Dermis microvascular lymphatic vessel endothelial cell (primary cell): Measurements from ENCODE around the gene CR1. TPM values are rescaled to one million over a fixed set of nuclear protein-coding genes. Genes with fewer than 3 reads are reported as not detected.
"Not testable (repeated sequence)": the region's sequence is repeated elsewhere in the genome, so short reads cannot be mapped to it uniquely, and the experiment has no call there.

Experiments used
- DNase-seq, 2 donors: peaks; one replicate each; pipeline versions ENCODE4 v3.0.0 to v3.0.0-alpha.2; 2010; ENCODE audit warnings: low read depth in 2 of 2
- total RNA-seq: library from RNA; depleted of rRNA; stranded (reverse); fragments of >200 nt; gene quantifications from 2 replicates; pipeline ENCODE4 v1.2.1, GENCODE V29; 2014

Gene CR1
- total RNA-seq, 1 donor from 2014 or later, result not detected

- DNase-seq, result no peak
These were observed 8.0 kb downstream of the CR1 start for GRCh38 chr1:207503950-207504349.

- no peak for DNase-seq
These were observed 8.5 kb downstream of the CR1 start for GRCh38 chr1:207504438-207504837.

DNA sequence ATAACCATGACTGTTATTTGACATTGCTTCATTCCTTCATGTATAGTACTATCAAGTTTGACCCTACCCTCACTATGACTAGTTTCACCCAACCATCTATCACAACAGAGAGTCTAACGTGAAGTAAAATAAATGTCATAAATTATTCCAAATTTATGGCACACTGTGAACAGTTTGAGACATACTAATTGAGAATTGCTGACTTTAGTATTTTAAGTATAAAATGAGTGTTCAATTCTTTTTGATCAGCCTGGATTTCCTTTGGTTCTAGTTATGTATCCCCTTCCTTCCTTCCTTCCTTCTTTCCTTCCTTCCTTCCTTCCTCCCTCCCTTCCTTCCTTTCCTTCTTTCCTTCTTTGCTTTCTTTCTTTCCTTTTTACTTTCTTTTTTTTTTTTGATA lies 14.5 kb downstream of the CR1 start:
- no peak for DNase-seq

DNA sequence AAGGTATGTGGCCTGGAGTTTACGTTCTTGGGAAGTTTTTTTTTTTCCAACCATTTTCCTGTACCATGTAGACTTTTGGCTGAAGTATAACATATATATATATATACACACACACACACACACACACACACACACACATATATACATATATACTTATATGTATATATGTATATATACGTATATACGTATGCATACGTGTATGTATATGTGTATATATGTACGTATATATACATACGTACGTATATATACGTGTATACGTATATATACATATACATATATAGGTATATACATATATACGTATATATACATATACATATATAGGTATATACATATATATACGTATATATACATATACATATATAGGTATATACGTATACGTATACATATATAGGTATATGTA lies 18.9 kb downstream of the CR1 start:
- no peak for DNase-seq

- no peak for DNase-seq
These were observed 20.8 kb downstream of the CR1 start for GRCh38 chr1:207516729-207517128.

DNA sequence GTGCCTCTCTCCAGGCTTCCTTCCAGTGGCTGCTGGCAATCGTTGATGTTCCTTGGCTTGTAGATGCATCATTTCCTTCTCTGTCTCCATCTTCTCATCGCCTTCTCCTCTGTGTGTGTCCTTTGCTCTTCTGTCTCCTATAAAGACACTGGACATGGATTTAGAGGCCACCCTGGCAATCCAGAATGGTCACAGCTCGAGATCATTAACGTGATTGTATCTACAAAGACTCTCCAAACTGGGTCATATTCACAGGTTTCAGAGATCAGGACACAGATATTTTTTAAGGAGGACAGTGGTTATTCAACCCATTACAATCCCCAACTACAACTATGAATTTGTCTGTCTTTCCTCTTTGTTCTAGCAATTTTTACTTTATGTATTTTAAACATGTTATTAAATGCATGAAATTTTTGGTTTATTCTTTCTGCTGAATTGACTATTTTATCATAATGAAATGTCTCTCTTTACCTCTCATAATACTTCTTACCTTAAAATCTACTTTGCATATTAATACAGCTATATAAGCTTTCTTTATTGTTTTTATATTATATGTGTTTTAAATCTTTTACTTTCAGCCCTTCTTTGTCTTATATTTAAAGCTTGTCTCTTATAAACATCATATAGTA lies 22.8 kb downstream of the CR1 start:
- DNase-seq, result no peak

DNA sequence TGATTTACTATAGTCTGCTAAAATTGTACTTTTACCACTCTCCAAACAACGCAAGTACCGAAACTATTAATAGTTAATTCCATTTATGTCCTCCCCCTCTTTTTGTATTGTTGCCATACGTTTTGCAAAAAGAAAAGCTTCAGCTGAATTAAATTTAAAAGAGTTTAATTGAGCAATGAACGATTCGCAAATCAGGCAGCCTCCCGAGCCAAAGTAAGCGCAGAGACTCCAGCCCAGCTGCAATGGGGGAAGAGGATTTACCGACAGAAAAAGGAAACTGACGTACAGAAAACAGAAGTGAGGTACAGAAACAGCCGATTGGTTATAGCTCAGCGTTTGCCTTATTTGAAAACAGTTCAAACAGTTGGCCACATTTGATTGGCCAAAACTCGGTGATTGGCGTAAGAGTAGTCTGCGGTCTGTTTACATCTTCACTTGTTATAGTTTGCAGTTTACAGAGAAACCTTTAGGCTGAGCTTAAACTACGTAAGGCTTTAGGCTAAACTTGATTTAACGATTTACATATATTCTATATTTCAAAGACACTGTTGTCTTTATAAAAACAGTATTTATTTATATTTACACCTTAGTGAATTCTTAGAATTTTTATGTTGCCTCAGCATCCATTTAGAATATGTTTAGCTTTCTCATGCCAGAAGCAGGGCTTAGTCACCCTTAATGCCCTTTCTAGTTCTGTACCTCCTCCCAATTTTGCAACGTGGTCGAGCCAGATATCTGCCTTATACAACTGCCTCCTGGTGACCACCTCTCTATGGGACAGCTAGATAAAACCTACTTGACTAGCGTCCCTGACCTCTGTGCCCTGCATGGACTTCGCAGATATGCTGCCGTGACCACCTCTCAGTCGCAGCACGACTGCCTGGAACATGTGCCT lies 23.8 kb downstream of the CR1 start:
- DNase-seq, result no peak

GRCh38 chr1:207520400-207521345 lies 24.7 kb downstream of the CR1 start:
- DNase-seq, result not testable (repeated sequence)

DNA sequence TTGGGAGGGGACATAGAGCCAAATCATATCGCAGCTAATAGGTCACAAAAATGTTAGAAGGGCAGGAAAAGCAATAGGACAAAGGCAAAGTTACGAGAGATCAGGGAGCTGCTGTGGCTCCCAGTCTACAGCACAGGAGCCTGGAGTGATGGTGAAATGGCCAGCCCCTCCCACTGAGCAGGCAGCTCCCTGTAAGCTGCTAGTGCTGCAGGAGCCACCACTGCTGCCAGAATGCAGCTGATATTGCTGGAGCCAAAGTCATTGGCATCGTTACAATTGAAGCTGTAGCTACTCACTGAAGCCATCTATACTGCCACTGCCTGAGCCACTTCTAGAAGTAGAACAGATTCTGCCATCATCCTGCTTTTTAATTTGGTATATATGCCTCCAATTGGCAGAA lies 29.3 kb downstream of the CR1 start:
- DNase-seq, result not testable (repeated sequence)

- not testable (repeated sequence) for DNase-seq
These were observed 32.4 kb downstream of the CR1 start for GRCh38 chr1:207528401-207528800.

DNA sequence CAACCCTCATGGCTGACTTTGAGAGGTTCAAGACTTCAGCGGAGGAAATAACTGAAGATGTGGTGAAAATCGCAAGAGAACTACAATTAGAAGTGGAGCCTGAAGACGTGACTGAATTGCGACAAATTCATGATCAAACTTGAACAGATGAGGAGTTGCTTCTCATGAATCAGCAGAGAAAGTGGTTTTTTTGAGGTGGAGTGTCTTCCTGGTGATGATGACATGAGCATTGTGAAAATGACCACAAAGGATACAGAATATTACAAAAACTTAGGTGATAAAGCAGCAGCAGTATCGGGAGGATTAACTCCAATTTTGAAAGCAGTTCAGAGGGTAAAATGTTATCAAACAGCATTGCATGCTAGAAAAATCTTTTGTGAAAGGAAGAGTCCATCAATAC lies 40.3 kb downstream of the CR1 start:
- DNase-seq, result not testable (repeated sequence)

- DNase-seq, result not testable (repeated sequence)
These were observed 50.9 kb downstream of the CR1 start for GRCh38 chr1:207546677-207547357.

DNA sequence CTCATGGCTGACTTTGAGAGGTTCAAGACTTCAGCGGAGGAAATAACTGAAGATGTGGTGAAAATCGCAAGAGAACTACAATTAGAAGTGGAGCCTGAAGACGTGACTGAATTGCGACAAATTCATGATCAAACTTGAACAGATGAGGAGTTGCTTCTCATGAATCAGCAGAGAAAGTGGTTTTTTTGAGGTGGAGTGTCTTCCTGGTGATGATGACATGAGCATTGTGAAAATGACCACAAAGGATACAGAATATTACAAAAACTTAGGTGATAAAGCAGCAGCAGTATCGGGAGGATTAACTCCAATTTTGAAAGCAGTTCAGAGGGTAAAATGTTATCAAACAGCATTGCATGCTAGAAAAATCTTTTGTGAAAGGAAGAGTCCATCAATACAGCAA lies 58.9 kb downstream of the CR1 start:
- not testable (repeated sequence) for DNase-seq

DNA sequence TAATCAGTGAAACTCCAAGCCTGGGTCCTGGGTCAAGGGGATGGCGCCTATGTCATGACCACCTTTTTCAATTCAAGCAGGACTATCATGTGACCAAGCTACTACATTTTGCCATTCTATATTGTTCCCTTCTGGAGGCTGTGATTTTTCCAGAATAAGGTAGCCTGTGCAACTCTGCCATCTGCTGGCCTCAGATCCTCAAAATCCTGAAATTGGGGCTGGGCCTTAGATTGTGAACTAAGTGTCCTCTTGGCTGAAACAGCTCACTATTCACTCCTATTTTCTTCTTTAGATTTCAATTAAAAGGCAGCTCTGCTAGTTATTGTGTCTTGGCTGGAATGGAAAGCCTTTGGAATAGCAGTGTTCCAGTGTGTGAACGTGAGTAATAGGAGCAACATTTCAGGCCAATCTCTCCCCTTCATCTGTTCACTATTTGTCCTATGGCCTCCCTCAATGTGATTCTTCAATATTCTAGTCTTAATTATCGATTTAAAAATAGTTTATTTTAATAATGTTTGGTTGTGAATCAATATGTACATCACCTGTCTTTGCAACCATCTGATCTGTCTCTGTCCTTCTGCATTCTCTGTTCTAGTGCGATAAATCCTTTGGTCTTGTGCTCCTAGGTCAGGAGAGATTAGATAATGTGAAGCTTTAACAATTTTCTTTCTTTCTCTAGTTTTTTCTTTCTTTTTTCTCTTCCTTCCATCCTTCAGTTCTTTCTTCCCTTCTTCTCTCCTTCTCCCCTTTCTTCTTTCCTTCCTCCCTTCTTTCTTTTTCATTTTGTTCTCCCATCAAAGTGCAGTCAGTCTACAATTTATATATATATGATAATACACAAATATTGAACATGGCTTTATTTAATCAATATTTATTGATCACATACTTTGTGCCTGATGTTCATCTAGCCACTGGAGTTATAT lies 69.8 kb downstream of the CR1 start:
- no peak for DNase-seq

- not testable (repeated sequence) for DNase-seq
These were observed 76.0 kb downstream of the CR1 start for GRCh38 chr1:207571926-207572325.

DNA sequence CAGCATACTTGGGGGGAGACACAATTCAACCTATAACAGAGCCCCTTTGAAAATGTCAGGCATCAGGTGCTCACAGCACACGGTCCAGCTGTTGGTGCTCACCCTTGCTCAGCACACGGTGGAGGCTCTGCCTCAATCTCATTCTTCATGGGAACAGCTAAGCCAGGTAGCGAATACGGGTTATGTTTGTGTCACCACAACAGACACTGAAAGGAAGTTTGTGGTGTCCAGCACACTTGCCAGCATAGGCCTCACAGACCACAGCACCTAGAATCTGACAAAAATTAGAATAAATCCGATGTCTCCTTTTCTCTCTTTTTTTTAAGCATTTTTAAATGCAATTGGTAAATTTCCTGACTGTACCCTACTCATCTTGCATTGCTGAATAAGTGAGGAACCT lies 77.1 kb downstream of the CR1 start:
- not testable (repeated sequence) for DNase-seq

DNA sequence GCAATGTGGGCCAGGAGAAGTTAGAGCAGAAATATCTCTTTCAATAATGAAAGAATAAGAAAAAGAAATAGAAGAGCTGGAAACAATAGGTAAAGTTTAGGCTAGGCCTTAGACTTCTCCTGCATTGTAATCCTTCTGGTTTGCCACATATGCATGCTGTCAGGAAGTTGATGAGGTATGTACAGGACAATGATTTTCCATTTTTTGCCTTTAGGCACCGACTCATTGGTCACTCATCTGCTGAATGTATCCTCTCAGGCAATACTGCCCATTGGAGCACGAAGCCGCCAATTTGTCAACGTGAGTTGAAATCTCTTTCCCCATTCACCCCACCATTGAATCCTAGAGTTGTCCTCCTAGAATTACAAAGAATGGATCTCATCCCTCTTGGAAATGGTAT lies 79.4 kb downstream of the CR1 start:
- DNase-seq, result not testable (repeated sequence)

DNA sequence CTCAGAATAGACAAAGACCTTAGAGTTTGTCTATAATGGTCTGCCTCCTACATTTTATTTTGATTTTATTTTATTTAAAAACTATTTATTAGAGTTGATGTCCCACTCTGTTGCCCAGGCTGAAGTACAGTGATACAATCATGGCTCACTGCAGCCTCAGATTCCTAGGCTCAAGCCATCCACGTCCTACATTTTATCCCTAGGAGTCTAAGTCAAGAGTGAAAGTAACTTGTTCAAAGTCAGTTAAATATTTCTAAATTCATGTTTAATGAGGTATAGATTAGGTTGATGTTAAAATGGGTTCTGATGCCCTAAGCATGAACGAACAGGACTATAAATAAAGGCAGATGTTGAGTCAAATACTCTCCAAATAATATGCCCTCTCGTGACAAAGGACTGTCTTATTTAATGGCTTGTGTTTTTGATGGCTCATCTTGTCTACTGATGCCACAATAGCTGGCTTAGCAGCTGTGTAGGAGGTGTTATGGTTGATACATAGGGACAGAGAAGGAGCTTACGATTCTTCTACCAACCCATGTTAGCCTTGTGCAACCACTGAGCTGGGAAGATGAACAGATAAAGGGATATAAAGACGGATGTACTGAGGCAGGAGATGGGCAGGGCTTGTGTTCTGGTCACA lies 83.0 kb downstream of the CR1 start:
- DNase-seq, result no peak

DNA sequence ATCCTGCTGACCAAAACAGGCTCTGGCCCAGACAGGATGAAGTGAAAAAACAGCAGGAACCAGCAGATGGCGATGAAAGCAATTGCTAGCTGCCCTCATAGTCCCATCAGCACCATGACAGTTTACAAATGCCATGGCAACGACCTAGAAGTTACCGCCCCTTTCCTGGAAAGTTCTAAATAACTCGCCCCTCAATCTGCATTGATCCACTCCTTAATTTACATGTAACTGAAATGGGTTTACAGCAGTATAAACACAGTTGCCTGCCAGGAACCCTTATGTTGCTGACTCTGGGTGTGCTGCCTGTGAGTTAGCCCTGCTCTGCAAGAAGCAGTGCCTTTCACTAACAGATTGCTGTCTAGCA lies 83.5 kb downstream of the CR1 start:
- peak; percentile 42 to 60 for DNase-seq
